Right lobe of liver (tissue), 6 donors: ENCODE measurements around the gene F12. TPM values are rescaled to one million over a fixed set of nuclear protein-coding genes. Genes with fewer than 3 reads are reported as not detected.
A peak's percentile ranks its signal among the peaks of the same experiment; 100 is the strongest.

Source experiments
- ATAC-seq, 4 donors: fragments of 200-7000 bp; cut with Tn5 transposase; one replicate each; pipeline ENCODE4 v1.9.1; 2020; ENCODE audit warnings: mild to moderate bottlenecking in 4 of 4, moderate library complexity in 4 of 4
- DNase-seq, 3 donors: peaks; one replicate each; pipeline ENCODE4 v3.0.0-alpha.2; 2020
- H3K27ac ChIP-seq, 3 donors: fragments of 200-600 bp; one replicate each; pipeline ENCODE4 v1.8.0; 2022
- H3K27me3 ChIP-seq, 2 donors: fragments of 200-600 bp; one replicate each; pipeline ENCODE4 v1.8.0; 2022
- H3K36me3 ChIP-seq, 4 donors: fragments of 200-600 bp; sonication (generic) in 1 of 4; one replicate each; pipeline versions ENCODE4 v1.5.1 to v1.8.0; 2017 to 2022; ENCODE audit warnings: control low read depth in 1 of 4
- H3K4me1 ChIP-seq, 4 donors: fragments of 200-600 bp; sonication (generic) in 1 of 4; one replicate each; pipeline versions ENCODE4 v1.5.1 to v1.8.0; 2017 to 2022; ENCODE audit warnings: control low read depth in 1 of 4
- H3K4me3 ChIP-seq, 3 donors: fragments of 200-600 bp; one replicate each; pipeline ENCODE4 v1.8.0; 2022
- H3K9me3 ChIP-seq, 4 donors: fragments of 200-600 bp; sonication (generic) in 1 of 4; one replicate each; pipeline versions ENCODE4 v1.5.1 to v1.8.0; 2017 to 2022; ENCODE audit warnings: control low read depth in 1 of 4
- CTCF ChIP-seq, 4 donors: fragments of 200-600 bp in 3 of 4; fragments of 450-650 bp in 1 of 4; IDR thresholded peaks; one replicate each; pipeline versions ENCODE4 v1.5.1 to v1.8.0; 2016 to 2022; ENCODE audit warnings: antibody characterized with exemption in 4 of 4, mild to moderate bottlenecking in 2 of 4
- POLR2A ChIP-seq: fragments of 450-650 bp; IDR thresholded peaks from one replicate; pipeline ENCODE4 v1.6.1; 2017; ENCODE audit warnings: antibody characterized with exemption, mild to moderate bottlenecking
- WGBS: methylation state at CpG from one replicate; pipeline ENCODE4 v1.1.6; 2018; ENCODE audit warnings: low coverage, low lambda C conversion rate; ENCODE audit not compliant: insufficient coverage; ENCODE audit errors: missing lambda C conversion rate; 5-methylcytosine and 5-hydroxymethylcytosine counted together
- intact Hi-C, 2 donors: fragments of 100-400 bp; cut with DNase I; formaldehyde crosslinking; loops; one replicate each; pipeline versions ENCODE4 v1.11.2 to v1.14.1; 2022
- total RNA-seq, 6 experiments: library from RNA; depleted of rRNA in 2 of 6; stranded (reverse); fragments of >200 nt in 2 of 6; fragmentation: NEBNext Ultra II Directional in 3 of 6; extraction: Animal tissue kit (Norgen Biotek cat#: 25700) in 3 of 6; gene quantifications; one replicate each; pipeline versions ENCODE4 v1.1.0 to v1.2.4, GENCODE V29; 2016 to 2023
- donor health status: DM: no; HTN: yes; CAD: no.
- donor health status: DM: no; HTN: no; CAD: no.
- donor health status: DM: no; HTN: no; CAD: no.
- donor health status: DM: no; HTN: yes; CAD: no.
- donor health status: DM: no; HTN: yes; CAD: no.

Gene F12
- total RNA-seq, 6 experiments from 2014 or later = 236 to 518 (median 365) TPM

GRCh38 chr5:177367981-177368868 lies 41.1 kb downstream of the F12 start:
- TF ChIP-seq CTCF (IDR thresholded peaks at IDR 0.05) (no peak), POLR2A (no peak)
- no peaks in the 10 kb centered on the region for H3K36me3 ChIP-seq
- WGBS = 79% methylated on average over 12 of the region's 29 CpGs
- H3K4me3 ChIP-seq = peak overlapping the region in 1 of 3 donors; percentile 65
- H3K27me3 ChIP-seq = no peaks in the 10 kb centered on the region
- H3K9me3 ChIP-seq = no peaks in the 10 kb centered on the region
- peak overlapping the region in 1 of 3 donors; percentile 93 for H3K27ac ChIP-seq
- H3K4me1 ChIP-seq = peaks cover 0 to 72% (median 31%) of the 10 kb centered on the region in 4 donors
- DNase-seq (peak in 2 of 3 donors; percentile 61 to 64), ATAC-seq (peak in 1 of 4 donors; percentile 19)
- intact Hi-C loops = no loop called here

GRCh38 chr5:177367323-177367848 lies 42.0 kb downstream of the F12 start:
- Histone ChIP-seq H3K27ac (peak overlapping the region; percentile 71 to 93 (median 93)), H3K9me3 (no peaks in the 10 kb centered on the region), H3K27me3 (no peaks in the 10 kb centered on the region), H3K4me3 (peak overlapping the region; percentile 37 to 65 (median 50)), H3K36me3 (no peaks in the 10 kb centered on the region), H3K4me1 (peaks cover 0 to 71% (median 27%) of the 10 kb centered on the region in 4 donors)
- WGBS = 22% methylated on average over 29 of the region's 46 CpGs
- ATAC-seq (peak in 1 of 4 donors; percentile 1), DNase-seq (no peak)
- intact Hi-C loops = no loop called here
- TF ChIP-seq POLR2A = no peak
- peak in 1 of 4 donors; percentile 21 for TF ChIP-seq CTCF (IDR thresholded peaks at IDR 0.05)

GRCh38 chr5:177366528-177367322 lies 42.6 kb downstream of the F12 start:
- Histone ChIP-seq H3K27me3 (no peaks in the 10 kb centered on the region), H3K36me3 (no peaks in the 10 kb centered on the region), H3K27ac (peak overlapping the region; percentile 71 to 93 (median 93)), H3K9me3 (no peaks in the 10 kb centered on the region), H3K4me3 (peak overlapping the region; percentile 37 to 65 (median 50)), H3K4me1 (peaks cover 0 to 71% (median 27%) of the 10 kb centered on the region in 4 donors)
- 14% methylated on average over 25 of the region's 36 CpGs for WGBS
- DNase-seq (peak; percentile 94 to 97 (median 96)), ATAC-seq (peak; percentile 69 to 81 (median 72))
- intact Hi-C loops = no loop called here
- TF ChIP-seq CTCF (IDR thresholded peaks at IDR 0.05) (no peak), POLR2A (peak; percentile 71)

- H3K4me1 ChIP-seq = peaks cover 0 to 66% (median 31%) of the 10 kb centered on the region in 4 donors
- DNase-seq (peak in 1 of 3 donors; percentile 53), ATAC-seq (no peak)
- no peaks in the 10 kb centered on the region for H3K27me3 ChIP-seq
- H3K9me3 ChIP-seq = no peaks in the 10 kb centered on the region
- H3K4me3 ChIP-seq = no peak overlapping the region
- peak overlapping the region; percentile 71 to 93 (median 93) for H3K27ac ChIP-seq
- no peaks in the 10 kb centered on the region for H3K36me3 ChIP-seq
- TF ChIP-seq CTCF (IDR thresholded peaks at IDR 0.05) (no peak), POLR2A (no peak)
- intact Hi-C loops = no loop called here
- WGBS = 86% methylated on average over 5 of the region's 14 CpGs
These were observed 43.4 kb downstream of the F12 start for GRCh38 chr5:177365845-177366527.
